CD4-positive, alpha-beta T cell treated with Interleukin-21 for 1 hour (primary cell): Measurements from ENCODE around the gene BLOC1S4.
"Not testable (repeated sequence)": the region's sequence is repeated elsewhere in the genome, so short reads cannot be mapped to it uniquely, and the experiment has no call there.

ENCODE experiments used
- DNase-seq: peaks from one replicate; pipeline ENCODE4 v3.0.0-alpha.2; 2020

BLOC1S4 gene, protein sequence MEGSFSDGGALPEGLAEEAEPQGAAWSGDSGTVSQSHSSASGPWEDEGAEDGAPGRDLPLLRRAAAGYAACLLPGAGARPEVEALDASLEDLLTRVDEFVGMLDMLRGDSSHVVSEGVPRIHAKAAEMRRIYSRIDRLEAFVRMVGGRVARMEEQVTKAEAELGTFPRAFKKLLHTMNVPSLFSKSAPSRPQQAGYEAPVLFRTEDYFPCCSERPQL

DNA sequence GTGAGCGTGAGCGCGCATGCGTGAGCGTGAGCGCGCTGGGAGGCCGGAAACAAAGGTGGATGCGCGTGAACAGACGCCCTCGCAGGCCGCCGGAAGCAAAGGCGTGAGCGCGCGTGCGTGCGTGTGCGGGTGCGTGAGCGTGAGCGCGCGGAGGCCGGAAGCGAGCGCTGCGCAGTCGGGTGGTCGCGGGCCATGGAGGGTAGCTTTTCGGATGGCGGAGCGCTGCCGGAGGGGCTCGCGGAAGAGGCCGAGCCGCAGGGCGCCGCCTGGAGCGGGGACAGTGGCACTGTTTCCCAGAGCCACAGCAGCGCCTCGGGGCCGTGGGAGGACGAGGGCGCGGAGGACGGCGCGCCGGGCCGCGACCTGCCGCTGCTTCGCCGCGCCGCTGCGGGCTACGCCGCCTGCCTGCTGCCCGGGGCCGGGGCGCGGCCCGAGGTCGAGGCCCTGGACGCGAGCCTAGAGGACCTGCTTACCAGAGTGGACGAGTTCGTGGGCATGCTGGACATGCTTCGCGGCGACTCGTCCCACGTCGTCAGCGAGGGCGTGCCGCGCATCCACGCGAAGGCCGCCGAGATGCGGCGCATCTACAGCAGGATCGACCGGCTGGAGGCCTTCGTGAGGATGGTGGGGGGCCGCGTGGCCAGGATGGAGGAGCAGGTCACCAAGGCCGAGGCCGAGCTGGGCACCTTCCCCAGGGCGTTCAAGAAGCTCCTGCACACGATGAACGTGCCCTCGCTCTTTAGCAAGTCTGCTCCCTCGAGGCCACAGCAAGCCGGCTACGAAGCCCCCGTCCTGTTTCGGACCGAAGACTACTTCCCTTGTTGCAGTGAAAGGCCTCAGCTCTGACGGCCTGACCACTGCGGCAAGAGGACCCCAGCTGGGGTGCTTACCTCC is at the start of gene BLOC1S4:
Gene BLOC1S4 (plus strand): TSS at position 157 of the 894 bp plus-strand sequence. CDS start 36 bp downstream, at position 193.
- peak; percentile 93 for DNase-seq

DNA sequence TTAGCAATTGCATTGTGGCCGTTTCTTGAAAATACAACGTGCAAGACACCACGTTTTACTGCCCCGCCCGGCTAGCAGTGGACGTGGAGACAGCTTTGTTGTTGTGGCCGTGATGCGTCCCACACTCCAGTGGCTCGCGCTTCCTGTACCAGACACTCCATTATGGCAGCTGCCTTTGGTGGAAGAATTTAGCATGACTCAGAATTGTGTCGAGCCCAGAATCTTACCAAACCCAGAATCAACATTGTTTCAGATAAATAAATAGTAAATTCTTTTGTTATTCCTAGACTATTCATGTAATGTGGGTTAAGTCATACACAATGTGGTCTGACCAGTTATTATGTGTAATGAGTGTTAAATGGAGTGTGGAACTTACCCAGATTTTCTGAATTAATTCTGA is 47.6 kb upstream of the BLOC1S4 start:
- no peak for DNase-seq

DNA sequence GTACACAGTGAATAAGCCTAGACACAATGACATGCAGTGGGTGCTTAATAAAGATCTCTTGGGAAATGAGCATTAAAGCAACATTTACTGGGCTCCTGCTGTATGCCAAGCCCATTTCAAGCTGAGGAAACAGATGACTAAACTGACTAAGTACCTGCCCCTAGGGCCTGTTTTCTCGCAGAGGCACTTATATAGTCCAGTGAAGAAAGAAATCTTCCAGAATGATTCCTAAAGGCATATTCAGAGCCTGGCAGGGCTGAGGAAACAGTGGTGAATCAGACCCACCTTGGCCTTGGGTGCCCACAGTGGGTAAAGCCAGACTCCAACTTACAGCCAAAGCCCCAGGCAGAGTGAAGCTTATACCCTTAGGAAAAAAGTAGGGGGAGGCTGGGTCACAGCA is 44.3 kb upstream of the BLOC1S4 start:
- no peak for DNase-seq

DNA sequence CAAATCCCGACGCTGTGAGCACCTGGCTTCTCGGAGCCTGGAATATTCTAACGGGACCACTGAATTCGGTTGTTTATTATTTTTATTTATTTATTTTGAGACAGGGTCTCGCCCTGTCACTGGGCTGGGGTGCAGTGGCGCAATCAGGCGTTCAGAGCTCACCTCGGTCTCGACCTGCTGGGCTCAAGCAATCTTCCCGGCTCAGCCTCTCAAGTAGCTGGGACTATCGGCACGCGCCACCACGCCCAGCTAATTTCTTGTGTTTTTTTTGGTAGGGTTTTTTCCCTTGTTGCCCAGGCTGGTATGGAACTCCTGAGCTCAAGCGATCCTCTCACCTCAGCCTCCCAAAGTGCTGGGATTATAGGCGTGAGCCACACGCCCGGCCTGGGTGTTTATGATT is 43.8 kb upstream of the BLOC1S4 start:
- no peak for DNase-seq

DNA sequence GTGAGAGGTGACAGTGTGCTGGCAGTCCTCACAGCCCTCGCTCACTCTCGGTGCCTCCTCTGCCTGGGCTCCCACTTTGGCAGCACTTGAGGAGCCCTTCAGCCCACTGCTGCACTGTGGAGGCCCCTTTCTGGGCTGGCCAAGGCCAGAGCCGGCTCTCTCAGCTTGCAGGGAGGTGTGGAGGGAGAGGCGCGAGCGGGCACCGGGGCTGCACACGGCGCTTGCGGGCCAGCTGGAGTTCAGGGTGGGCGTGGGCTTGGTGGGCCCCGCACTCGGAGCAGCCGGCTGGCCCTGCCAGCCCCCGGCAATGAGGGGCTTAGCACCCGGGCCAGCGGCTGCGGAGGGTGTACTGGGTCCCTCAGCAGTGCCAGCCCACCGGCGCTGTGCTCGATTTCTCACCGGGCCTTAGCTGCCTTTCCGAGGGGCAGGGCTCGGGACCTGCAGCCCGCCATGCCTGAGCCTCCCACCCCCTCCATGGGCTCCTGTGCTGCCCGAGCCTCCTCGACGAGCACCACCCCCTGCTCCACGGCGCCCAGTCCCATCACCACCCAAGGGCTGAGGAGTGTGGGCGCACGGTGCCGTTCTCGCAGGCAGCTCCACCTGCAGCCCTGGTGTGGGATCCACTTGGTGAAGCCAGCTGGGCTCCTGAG is 43.3 kb upstream of the BLOC1S4 start:
- not testable (repeated sequence) for DNase-seq

DNA sequence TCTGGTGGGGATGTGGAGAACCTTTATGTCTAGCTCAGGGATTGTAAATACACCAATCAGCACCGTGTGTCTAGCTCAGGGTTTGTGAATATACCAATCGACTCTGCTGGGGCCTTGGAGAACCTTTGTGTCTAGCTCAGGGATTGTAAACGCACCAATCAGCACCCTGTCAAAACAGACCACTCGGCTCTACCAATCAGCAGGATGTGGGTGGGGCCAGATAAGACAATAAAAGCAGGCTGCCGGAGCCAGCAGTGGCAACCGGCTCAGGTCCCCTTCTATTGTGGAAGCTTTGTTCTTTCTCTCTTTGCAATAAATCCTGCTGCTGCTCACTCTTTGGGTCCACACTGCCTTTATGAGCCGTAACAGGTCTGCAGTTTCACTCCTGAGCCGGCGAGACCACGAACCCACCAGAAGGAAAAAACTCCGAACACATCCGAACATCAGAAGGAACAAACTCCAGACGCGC is 42.7 kb upstream of the BLOC1S4 start:
- peak; percentile 76 for DNase-seq

DNA sequence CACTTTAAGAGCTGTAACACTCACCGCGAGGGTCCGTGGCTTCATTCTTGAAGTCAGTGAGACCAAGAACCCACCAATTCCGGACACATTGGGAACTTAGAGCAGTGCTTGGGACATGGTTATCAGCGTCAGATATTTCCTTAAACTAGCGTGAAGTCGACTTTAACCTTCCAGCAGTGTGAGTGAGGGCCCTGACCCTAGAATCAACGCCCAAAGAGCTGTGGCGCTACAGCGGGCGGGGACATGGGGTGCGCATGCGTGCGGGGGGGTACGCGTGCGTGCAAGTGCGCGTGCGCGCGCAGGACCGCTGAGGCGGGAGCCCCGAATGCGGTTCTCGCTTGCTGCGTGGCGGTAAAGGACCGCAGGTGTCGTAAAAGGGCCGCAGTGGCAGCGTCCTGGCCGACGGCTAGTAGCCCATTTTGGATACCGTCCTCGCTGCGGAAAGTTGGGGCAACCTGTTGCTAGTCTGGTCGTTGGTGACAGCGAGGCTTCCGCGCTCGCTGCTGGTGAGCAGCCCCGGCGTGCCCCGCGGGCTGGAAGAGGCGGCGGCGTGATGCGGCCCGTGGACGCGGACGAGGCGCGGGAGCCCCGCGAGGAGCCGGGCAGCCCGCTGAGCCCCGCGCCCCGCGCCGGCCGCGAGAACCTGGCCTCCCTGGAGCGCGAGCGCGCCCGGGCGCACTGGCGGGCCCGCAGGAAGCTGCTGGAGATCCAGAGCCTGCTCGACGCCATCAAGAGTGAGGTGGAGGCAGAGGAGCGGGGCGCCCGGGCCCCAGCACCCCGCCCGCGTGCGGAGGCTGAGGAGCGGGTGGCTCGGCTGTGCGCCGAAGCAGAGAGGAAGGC is 42.1 kb upstream of the BLOC1S4 start:
- peak; percentile 95 for DNase-seq

DNA sequence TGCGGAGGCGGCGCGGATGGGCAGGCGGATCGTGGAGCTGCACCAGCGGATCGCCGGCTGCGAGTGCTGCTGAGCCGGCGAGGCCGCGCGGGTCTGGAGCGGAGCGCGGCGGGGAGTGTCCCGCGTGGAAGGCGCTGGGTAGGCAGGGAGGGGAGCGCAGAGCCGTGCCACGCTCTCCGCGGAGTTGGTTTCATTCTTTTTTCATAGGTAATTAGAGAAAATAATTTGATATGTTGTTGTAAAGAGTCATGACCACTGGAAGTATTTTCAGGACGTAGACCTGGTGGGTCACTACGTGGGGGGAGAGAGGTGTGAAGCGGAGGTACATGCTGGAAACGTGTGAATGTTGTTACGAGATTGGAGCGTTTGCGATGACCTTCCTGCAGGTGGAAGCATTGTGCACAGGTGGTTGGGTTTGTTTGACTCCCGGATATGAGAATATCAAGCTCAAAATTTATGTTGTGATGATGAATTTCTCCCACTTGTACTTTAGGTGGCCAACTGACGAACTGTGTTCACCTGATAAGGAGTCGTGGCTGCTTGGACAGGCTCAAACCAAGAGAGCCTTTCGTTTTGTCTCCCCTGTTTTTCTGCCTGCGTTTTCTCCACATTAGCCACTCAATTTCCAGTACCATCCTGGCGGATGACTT is 41.3 kb upstream of the BLOC1S4 start:
- peak; percentile 84 for DNase-seq

DNA sequence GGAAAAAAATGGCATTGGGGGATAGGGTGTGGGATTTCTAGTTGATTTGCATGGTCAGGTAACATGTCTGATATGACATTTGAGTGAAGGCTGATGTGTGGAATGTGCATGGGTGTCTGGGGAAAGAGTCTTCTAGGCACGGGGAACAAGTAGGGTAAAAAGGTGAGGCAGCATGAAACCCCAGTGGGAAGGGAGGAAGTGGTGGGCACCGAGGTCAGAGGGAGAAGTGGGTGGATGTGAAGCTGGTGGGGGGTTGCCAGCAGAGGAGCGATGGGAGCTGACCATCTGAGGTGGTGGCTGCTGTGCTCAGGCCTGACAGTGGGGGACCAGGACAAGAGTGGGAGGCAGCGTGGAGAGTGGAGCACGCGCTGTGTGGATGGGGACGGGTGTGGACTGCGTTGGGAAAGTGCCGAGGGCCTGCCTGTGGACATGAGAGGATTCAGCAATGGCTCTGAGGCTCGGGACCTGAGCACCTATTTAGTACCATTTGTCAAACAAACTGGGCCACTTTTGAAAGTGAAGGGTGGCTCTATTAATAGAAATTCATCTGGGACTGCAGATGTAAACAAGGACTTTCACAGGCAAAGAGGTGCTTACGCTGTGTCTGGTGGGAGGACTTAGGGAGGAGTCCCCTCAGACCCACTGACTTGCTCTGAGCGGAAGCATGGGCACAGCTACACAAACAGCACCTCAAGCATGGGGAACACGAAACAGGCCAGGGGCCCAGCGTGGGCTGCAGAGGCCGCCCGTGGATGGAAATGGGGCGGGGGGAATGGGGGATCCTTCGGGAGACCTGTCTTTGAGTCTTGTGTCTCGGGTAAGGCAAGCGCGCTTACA is 39.0 kb upstream of the BLOC1S4 start:
- no peak for DNase-seq

DNA sequence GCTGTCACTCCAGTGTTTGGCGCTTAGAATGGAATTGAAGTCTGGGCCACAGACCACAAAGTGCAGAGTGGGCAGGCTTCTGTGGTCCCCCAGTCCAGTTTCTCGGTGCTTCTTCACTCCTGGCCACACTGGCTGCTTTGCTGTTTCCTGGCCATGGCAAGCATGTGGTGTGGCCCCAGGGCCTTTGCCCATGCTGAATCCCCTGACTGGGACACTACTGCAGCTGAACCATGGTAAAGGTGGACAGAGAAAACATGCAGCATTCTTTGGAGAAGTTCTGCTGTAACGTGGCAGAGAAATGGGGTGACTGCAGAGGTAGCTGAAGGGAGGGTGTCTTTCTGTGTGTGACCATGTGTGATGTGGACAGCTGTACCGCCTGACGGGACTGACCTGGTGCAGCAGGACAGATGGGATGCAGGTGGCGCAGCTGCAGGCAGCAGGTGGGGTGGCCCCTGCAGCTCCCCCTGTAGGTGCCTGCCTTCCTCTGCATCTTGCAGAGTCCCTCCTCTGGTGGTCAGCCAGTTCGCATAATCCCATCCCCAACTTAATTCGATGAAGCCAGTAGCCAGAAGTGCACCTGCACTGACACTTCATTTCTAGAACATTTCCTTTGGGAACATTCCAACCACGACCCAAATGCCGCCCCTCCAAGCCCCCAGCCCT is 35.5 kb upstream of the BLOC1S4 start:
- DNase-seq, result no peak

DNA sequence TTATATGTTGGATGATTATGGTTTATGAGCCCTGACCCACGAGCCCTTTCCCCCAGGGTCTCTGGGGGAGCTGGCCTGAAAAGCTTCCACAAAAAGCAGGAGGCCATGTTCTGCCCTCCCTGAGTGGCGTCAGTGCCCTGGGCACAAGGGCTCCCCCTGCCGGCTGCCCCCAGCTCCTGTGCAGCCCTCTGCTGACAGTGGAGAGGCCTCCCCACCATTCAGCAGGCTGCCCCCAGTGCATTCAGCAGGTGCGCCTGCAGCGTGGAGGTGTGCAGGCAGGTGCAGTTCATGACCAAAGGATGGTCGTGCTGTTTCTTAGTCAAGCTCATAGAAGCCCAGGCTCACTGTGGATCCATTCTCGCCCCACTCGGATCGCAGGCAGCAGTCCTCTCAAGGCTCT is 34.8 kb upstream of the BLOC1S4 start:
- no peak for DNase-seq

DNA sequence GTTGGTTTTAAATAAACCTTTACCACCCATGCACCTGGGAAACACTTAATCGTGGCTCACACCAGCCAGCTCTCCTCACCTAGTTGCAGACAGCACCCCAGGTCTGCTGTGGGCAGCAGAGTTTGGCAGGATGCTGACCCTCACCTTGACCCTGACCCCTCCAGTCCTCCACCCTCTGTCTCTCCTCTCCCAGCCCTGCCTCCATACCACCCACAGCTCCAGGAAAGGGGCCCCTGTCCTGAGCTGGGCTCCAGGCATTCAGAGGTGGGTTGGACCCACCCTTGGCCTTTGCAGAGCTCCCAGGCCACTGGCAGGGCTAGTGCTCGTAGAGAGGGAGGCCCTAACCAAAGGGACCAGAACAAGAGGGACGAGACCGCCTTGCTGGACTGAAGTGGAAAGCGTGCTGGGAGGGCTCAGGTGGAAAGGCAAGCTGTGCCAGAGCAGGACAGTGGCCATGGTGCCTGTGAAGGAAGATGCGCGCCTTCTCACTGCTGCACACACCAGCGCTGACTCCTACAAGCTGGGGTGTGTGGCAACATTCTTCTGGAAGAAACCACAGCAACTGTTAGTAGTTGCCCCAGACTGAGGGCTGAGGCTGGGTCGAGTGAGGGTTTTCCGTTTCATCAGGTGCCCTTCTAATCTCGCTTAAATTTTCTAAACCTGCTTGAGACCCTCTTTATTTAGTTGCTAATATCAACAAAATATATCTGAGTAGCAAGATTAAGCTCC is 32.9 kb upstream of the BLOC1S4 start:
- DNase-seq, result no peak

DNA sequence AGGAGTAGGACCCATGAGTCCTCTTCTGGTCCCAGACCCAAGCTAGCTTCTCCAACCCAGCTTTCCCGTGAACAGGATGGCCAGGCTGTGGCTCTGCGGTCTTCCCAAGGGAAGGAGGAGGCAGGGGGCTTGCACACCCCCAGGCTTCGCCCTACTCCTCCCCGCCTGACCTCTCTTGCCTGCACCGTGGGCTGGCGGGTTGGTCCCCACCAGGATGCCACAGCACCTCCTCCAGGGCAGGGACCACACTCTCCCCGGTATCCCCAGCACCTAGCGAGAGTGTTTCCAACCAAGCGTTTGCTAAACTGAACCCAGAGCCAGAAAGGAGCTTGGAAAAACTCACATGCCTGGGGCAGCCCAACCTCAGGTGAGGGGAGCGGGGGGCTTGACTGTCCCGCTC is 31.3 kb upstream of the BLOC1S4 start:
- DNase-seq, result no peak

DNA sequence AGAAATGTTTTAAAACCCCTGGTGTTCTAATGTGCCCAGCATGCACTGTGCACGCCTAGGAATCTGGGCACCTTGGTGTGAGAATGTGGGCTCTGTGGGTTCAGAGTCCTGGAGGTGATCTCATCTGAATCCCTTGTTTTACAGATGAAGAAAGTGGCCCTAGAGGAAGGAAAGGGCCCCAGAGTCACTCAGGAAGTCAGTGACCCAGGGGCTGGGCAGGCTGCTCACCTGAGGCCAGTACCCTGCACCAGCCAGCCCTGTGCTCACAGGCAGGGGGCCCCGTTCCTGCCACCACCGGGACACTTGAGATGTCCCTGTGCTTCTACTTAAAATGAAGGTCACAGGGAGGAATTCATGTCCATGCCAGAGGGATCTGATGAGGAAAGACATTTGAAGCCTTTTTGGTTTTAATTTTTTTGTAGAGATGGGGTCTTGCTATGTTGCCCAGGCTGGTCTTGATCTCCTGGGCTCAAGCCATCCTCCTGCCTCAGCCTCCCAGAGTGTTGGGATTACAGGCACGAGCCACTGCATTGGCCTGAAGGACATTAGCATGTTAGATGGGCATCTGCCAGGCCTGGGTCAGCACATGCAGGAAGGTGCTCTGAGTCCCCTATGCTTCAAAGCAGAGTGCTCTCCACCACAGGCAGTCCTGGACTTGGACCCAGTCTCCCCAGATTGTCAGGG is 29.7 kb upstream of the BLOC1S4 start:
- no peak for DNase-seq

DNA sequence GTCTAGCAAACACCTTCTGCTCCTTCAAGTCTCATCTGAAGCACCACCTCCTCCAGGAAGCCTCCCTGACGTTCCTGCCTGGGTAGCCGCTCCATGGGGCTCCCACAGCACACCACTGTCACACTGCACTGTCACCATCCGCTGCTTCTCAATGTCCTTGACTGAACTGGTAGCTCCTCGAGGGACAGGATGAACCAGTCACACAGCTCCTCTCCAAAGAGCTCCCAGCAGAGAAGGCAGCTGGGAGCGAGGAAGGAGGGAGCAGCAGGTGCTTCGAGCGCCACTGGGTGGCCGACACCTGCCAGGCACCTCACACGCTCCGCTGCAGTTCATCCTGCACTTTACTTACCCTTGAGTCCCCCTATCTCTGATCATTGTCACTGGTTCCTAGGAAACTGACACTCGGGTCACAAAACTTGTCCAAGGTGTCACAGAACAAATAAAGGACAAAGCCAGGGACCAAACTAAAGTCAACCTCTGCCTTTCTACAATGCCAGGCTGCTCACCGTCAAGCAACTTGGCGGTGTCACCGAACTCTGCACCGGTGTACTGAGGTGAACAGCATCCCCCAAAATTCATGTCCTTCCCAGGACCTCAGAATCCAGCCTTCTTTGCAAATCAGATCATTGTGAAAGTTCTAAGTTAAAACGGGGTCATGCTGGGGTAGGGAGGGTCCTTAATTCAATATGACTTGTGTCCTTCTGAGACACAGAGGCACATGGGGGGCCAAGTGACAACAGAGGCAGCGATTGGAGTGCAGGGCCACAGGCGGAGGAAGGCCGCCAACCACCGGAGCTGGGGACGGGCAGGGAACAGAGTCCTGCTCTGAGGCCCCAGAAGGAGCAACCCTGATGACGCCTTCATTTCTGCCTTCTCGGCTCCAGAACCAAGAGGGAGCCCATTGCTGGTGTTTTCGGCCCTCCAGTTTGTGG is 27.8 kb upstream of the BLOC1S4 start:
- no peak for DNase-seq

DNA sequence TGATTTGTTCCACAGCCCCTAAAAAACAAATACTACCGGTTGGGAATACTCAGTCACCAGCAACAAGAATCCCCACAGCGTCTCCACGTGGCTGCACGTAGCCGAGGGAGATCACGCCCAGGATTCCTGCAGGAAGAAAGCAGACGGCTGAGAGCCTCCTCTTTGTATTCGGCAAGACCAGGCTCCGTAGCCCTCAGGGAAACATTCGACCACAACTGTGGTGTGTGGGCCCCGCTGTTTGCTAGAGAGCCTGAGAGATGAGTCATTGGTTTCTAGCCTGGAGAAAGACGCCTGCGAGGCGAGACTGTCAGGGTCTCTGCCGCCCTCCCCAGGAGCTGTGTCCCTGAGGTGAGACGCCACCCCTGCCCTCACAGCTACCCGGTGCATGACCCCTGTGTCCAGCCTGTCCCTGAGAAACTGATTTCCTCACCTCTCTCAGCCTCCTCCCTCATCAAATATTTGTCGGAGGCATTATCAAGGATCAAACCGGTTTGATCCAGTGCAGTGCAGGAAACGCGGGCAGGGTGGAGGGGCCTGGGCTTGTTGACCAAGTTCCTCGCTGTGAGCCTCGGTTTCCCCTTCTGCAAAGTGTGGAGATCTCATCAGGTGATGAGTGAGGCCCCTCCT is 27.0 kb upstream of the BLOC1S4 start:
- peak; percentile 66 for DNase-seq

DNA sequence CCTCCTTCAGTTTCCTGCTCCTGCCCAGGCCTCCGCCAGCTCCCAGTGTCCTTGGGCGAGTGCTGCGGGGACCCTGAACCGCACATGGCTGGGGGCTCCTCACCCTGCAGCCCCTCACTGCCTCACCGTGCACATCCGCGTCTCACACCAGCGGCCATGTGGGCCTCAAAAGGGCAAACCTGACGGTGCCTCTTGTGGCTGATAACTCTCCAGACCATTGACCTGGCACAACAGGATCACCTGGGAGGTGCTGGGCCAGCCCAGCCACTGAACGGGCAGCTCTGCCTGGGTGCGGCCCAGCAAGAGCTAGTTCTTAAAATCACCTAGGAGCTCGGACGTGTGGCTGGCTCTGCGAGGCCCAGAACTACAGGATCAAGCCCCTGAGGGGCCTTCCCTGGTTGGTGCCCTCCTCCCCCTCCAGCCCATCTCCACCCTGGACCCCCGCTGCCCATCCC is 26.4 kb upstream of the BLOC1S4 start:
- no peak for DNase-seq

DNA sequence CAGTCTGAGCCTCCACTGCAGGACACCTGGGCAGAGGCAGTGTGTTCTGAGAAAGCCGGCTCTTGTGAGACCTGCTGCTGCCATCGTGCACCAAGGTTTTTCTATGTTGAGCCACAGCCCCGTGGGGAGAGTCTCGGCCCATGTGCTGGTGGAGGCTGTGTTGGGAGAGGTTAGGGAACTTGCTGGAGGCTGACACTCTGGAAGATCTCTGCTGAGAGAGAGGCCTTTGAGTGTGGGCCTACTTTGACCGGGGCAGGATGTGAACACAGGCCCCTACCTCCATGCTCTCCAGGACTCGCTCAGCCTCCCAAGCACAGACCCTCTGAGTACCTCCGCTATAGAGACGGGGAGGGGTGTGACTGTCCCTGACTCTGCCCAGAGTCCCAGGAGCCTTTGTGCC is 23.6 kb upstream of the BLOC1S4 start:
- DNase-seq, result no peak
